ENCODE measurements around the gene NOL12.

DNA sequence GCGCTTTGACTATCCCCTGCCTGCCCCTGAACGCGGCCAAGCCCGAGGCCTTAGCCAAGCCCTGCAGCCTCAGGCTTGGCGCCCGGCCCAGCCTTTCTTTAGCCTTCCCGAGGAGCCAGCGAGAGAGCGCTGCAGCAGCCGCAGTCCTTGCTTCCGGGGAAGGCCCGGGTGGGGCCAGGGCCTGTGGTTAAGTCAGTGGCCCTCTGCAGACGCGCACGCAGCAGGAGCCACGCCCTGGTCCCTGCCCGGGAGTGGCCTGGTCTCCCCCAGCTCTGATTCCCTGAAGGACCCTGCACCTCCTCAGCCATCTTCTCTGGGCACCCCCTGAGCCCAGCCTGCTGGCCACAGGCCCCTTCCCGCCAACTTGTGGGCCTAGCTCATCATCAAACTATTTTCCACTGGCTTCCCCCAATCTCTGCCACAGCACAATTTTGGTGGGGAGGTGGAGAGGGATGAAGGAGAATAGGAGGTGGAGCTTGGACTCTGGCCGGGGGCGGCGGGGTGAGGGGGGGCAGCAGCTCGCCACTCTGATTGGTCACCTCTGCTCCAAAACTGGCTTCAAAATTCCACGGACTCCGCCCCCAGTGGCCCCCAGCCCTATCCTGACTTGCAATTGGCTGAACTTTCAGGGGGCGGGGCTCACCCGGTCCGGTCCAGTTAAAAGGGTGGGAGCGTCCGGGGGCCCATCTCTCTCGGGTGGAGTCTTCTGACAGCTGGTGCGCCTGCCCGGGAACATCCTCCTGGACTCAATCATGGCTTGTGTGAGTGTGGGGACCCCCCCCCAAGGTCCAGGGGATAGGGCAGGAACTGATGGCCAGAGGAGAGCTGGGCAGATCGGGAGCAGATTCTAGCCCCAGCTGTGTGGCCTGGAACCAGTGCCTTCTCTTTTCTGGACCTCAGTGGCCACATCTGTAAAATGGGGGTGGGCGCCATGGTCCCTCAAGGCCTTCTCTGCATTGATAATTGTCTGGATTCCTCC lies 10.9 kb upstream of the NOL12 start, which contains the start of gene LGALS1:
- no peak for TF ChIP-seq EZH2 (IDR thresholded peaks at IDR 0.05)
- TF ChIP-seq FOXP2 (optimal IDR thresholded peaks at IDR 0.05; ENCODE audit: control extremely low read depth, extremely low read length, insufficient read depth), result no peak
- no peak for TF ChIP-seq POLR2AphosphoS5 (IDR thresholded peaks at IDR 0.05; ENCODE audit: borderline replicate concordance, low read depth, low read length)
